ENCODE results near the gene AGAP5.

The AGAP5 gene

GRCh38 chr10:73625004-73625883 is 72.7 kb downstream of the AGAP5 start:
- peak; percentile 11 for DNase-seq

All from stimulated activated CD4-positive, alpha-beta T cell treated with anti-CD3 and anti-CD28 coated beads, Interleukin-4, amount 100 ng/mL, for 24 hours (primary cell).